ENCODE measurements around the gene BROX. TPM values are rescaled to one million over a fixed set of nuclear protein-coding genes. Genes with fewer than 3 reads are reported as not detected.

BROX gene
- total and polyA plus RNA-seq, 10 of the 15 experiments (the other 5 are each of a cell fraction or from before 2014, with no cell fraction given), result 5.8 to 42.0 (median 16.8) TPM

- TF ChIP-seq EZH2 (IDR thresholded peaks at IDR 0.05; ENCODE audit: borderline replicate concordance, control insufficient read depth, low read depth, low read length) (no peak), TCF3 (IDR thresholded peaks at IDR 0.05; ENCODE audit: borderline replicate concordance, insufficient read depth, low read depth, low read length) (peak; percentile 77), MYB (IDR thresholded peaks at IDR 0.05; ENCODE audit: borderline replicate concordance, low read depth, low read length) (no peak), CREM (IDR thresholded peaks at IDR 0.05; ENCODE audit: low read depth) (no peak), CHD2 (IDR thresholded peaks at IDR 0.05; ENCODE audit: borderline replicate concordance, low read depth, low read length) (no peak)
- TF ChIP-seq, protein P1, sequence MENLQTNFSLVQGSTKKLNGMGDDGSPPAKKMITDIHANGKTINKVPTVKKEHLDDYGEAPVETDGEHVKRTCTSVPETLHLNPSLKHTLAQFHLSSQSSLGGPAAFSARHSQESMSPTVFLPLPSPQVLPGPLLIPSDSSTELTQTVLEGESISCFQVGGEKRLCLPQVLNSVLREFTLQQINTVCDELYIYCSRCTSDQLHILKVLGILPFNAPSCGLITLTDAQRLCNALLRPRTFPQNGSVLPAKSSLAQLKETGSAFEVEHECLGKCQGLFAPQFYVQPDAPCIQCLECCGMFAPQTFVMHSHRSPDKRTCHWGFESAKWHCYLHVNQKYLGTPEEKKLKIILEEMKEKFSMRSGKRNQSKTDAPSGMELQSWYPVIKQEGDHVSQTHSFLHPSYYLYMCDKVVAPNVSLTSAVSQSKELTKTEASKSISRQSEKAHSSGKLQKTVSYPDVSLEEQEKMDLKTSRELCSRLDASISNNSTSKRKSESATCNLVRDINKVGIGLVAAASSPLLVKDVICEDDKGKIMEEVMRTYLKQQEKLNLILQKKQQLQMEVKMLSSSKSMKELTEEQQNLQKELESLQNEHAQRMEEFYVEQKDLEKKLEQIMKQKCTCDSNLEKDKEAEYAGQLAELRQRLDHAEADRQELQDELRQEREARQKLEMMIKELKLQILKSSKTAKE (IDR thresholded peaks at IDR 0.05; ENCODE audit: low read depth, poor library complexity, severe bottlenecking), result peak; percentile 37
Measured at GRCh38 chr1:222772996-222773379, 60.6 kb downstream of the BROX start (continued).

DNA sequence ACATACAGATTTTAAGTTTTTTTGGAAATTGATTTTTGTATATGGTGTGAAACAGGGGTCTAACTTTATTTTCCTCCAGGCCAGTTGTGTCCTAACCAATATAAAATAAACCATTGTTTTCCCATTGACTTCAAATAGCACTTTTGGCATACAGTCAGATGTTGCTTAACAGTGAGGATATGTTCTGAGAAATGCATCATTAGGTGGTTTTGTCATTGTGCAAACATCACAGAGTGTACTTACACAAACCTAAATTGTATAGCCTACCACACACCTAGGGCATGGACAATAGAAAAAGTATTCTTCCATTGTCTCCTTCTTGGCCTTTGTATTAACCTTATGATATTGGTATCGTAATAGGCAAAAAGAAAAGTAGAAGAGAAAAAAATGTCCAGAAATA is 65.1 kb downstream of the BROX start:
- CTCF ChIA-PET, result interaction anchor here (1.2 kb wide), 1 partner anchor 38 kb away, joined by 4 read pairs; no protein-coding TSS in a partner anchor
- no peaks in the 10 kb centered on the region for H3K9me3 ChIP-seq (replicated peaks; ENCODE audit: control insufficient read depth, insufficient read depth, low read length)
- DNase-seq (ENCODE audit: low read depth, low spot score), result no peak
- no peaks in the 10 kb centered on the region for H3K79me2 ChIP-seq (ENCODE audit: control insufficient read depth, insufficient read depth, low read length)
- RAD21 ChIA-PET (ENCODE audit: unreplicated experiment), result no interaction called here
- no peaks in the 10 kb centered on the region for H3K27me3 ChIP-seq (replicated peaks in 1 of 2; ENCODE audit: control insufficient read depth in 2 of 2, insufficient read depth in 2 of 2, low read length in 1 of 2)
- H3K4me2 ChIP-seq (ENCODE audit: control insufficient read depth, insufficient read depth), result no peak overlapping the region
- H3K27ac ChIP-seq (ENCODE audit: control insufficient read depth, insufficient read depth), result no peak overlapping the region
- no peak for ATAC-seq
- intact Hi-C loops (cut with micrococcal nuclease; ENCODE audit: unreplicated experiment) (no loop called here), in situ Hi-C loops (cut with MboI) (no loop called here)
- no peak overlapping the region for H3K9ac ChIP-seq (ENCODE audit: control insufficient read depth, insufficient read depth, low read length)
- H4K20me1 ChIP-seq (ENCODE audit: control insufficient read depth, insufficient read depth), result no peaks in the 10 kb centered on the region
- WGBS (ENCODE audit: insufficient coverage, insufficient replicate concordance, low lambda C conversion rate, missing lambda C conversion rate), result 100% methylated on average over 1 of the region's 1 CpG
- TF ChIP-seq ZNF384 (IDR thresholded peaks at IDR 0.05; ENCODE audit: borderline replicate concordance, low read depth, low read length), result no peak
- H3K4me1 ChIP-seq (ENCODE audit: control insufficient read depth, insufficient read depth, low read length), result peaks cover 7% of the 10 kb centered on the region
- H3K4me3 ChIP-seq, result no peak overlapping the region
- POLR2A ChIA-PET, result no interaction called here
- no peaks in the 10 kb centered on the region for H3K36me3 ChIP-seq (ENCODE audit: control insufficient read depth in 2 of 2, insufficient read depth in 2 of 2, low read length in 1 of 2)
- SMC1A ChIA-PET (ENCODE audit: uncharacterized antibody, unreplicated experiment), result no interaction called here
- no peak overlapping the region for H2AFZ ChIP-seq (ENCODE audit: control insufficient read depth, low read depth, low read length)
- BruUV-seq (replicated peaks), result no TSS peak
- no peak for FAIRE-seq
